Sigmoid colon (tissue), 7 donors: ENCODE measurements around the gene HNRNPU. TPM values are rescaled to one million over a fixed set of nuclear protein-coding genes. Genes with fewer than 3 reads are reported as not detected.

Source experiments
- DNase-seq: peaks from one replicate; pipeline ENCODE4 v3.0.0-alpha.2; 2019
- H3K27ac ChIP-seq, 4 donors: fragments of 200-600 bp; sonication (generic); one replicate each; pipeline ENCODE4 v1.5.1; 2016 to 2019; ENCODE audit warnings: mild to moderate bottlenecking in 1 of 4
- H3K27me3 ChIP-seq, 3 donors: fragments of 200-600 bp; sonication (generic); one replicate each; pipeline ENCODE4 v1.5.1; 2019; ENCODE audit warnings: mild to moderate bottlenecking in 1 of 3
- H3K36me3 ChIP-seq, 4 donors: fragments of 200-600 bp; sonication (generic); one replicate each; pipeline ENCODE4 v1.5.1; 2016 to 2019
- H3K4me1 ChIP-seq, 4 donors: fragments of 200-600 bp; sonication (generic); one replicate each; pipeline ENCODE4 v1.5.1; 2017 to 2019
- H3K4me3 ChIP-seq, 4 donors: fragments of 200-600 bp; sonication (generic); one replicate each; pipeline ENCODE4 v1.5.1; 2017 to 2019; ENCODE audit warnings: mild to moderate bottlenecking in 2 of 4, moderate library complexity in 1 of 4
- H3K9me3 ChIP-seq, 4 donors: fragments of 200-600 bp in 3 of 4; sonication (generic) in 3 of 4; one replicate each; pipeline versions ENCODE4 v1.5.1 to v1.6.1; 2013 to 2019
- EP300 ChIP-seq, 4 donors: sonication (generic); formaldehyde crosslinking; IDR thresholded peaks; one replicate each; pipeline ENCODE4 v1.6.1; 2017; ENCODE audit warnings: antibody characterized with exemption in 4 of 4
- POLR2A ChIP-seq, 2 donors: fragments of 450-650 bp; IDR thresholded peaks; one replicate each; pipeline ENCODE4 v1.6.1; 2016; ENCODE audit warnings: antibody characterized with exemption in 2 of 2, mild to moderate bottlenecking in 2 of 2, moderate library complexity in 2 of 2
- POLR2AphosphoS5 ChIP-seq, 4 donors: sonication (generic); formaldehyde crosslinking; IDR thresholded peaks; one replicate each; pipeline ENCODE4 v1.6.1; 2017; ENCODE audit warnings: antibody characterized with exemption in 4 of 4
- WGBS, 2 donors: extraction: QIAGEN DNeasy Blood & Tissue Kit; methylation state at CpG; one replicate each; pipeline ENCODE4 v1.1.7; 2013; 5-methylcytosine and 5-hydroxymethylcytosine counted together
- intact Hi-C: fragments of 100-400 bp; cut with DNase I; formaldehyde crosslinking; loops from one replicate; pipeline ENCODE4 v1.15.1; 2023
- polyA plus RNA-seq, 3 donors: library from polyadenylated mRNA; stranded (reverse); fragments of 200-250 nt; gene quantifications; one replicate each; pipeline ENCODE4 v1.2.3, GENCODE V29; 2013
- total RNA-seq, 4 donors: library from RNA; depleted of rRNA; stranded (reverse); fragments of >200 nt; gene quantifications; one replicate each; pipeline ENCODE4 v1.1.0, GENCODE V29; 2016
- TF ChIP-seq, protein P1 (sequence below), 4 experiments: fragments of 450-650 bp in 3 of 4; fragments of 200-600 bp in 1 of 4; IDR thresholded peaks; one replicate each; pipeline ENCODE4 v1.5.1; 2016 to 2019; ENCODE audit warnings: antibody characterized with exemption in 4 of 4, mild to moderate bottlenecking in 3 of 4, moderate library complexity in 2 of 4
- donor health status: healthy with polysubstance abuse.
- donor health status: Bipolar disorder and iron deficiency.
- donor health status: healthy.

Gene HNRNPU
- total and polyA plus RNA-seq, 7 donors = 71.0 to 339 (median 264) TPM

GRCh38 chr1:244826712-244827111 is 37.6 kb downstream of the HNRNPU start:
- intact Hi-C loops = no loop called here
- no peak for DNase-seq

GRCh38 chr1:244822878-244823277 is 41.5 kb downstream of the HNRNPU start:
- no peaks in the 10 kb centered on the region for H3K9me3 ChIP-seq
- no peak overlapping the region for H3K4me3 ChIP-seq
- intact Hi-C loops = no loop called here
- TF ChIP-seq EP300 (IDR thresholded peaks at IDR 0.05) (no peak), POLR2AphosphoS5 (IDR thresholded peaks at IDR 0.05) (no peak), POLR2A (IDR thresholded peaks at IDR 0.05) (no peak)
- TF ChIP-seq, protein P1, sequence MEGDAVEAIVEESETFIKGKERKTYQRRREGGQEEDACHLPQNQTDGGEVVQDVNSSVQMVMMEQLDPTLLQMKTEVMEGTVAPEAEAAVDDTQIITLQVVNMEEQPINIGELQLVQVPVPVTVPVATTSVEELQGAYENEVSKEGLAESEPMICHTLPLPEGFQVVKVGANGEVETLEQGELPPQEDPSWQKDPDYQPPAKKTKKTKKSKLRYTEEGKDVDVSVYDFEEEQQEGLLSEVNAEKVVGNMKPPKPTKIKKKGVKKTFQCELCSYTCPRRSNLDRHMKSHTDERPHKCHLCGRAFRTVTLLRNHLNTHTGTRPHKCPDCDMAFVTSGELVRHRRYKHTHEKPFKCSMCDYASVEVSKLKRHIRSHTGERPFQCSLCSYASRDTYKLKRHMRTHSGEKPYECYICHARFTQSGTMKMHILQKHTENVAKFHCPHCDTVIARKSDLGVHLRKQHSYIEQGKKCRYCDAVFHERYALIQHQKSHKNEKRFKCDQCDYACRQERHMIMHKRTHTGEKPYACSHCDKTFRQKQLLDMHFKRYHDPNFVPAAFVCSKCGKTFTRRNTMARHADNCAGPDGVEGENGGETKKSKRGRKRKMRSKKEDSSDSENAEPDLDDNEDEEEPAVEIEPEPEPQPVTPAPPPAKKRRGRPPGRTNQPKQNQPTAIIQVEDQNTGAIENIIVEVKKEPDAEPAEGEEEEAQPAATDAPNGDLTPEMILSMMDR (IDR thresholded peaks at IDR 0.05) = no peak
- no peaks in the 10 kb centered on the region for H3K4me1 ChIP-seq
- no peak overlapping the region for H3K27ac ChIP-seq
- H3K27me3 ChIP-seq = no peaks in the 10 kb centered on the region
- 91 to 94% methylated on average over 11 of the region's 11 CpGs for WGBS, 2 donors
- H3K36me3 ChIP-seq = no peaks in the 10 kb centered on the region
- DNase-seq = no peak

More at GRCh38 chr1:244826712-244827111, 37.6 kb downstream of the HNRNPU start:
- Histone ChIP-seq H3K9me3 (no peaks in the 10 kb centered on the region), H3K4me3 (no peak overlapping the region), H3K27ac (no peak overlapping the region), H3K4me1 (no peaks in the 10 kb centered on the region), H3K36me3 (no peaks in the 10 kb centered on the region), H3K27me3 (no peaks in the 10 kb centered on the region)
- 57 to 79% methylated on average over 4 of the region's 4 CpGs for WGBS, 2 donors
- TF ChIP-seq POLR2AphosphoS5 (IDR thresholded peaks at IDR 0.05) (no peak), POLR2A (IDR thresholded peaks at IDR 0.05) (no peak), EP300 (IDR thresholded peaks at IDR 0.05) (no peak)
- TF ChIP-seq, protein P1 (IDR thresholded peaks at IDR 0.05) = no peak

DNA sequence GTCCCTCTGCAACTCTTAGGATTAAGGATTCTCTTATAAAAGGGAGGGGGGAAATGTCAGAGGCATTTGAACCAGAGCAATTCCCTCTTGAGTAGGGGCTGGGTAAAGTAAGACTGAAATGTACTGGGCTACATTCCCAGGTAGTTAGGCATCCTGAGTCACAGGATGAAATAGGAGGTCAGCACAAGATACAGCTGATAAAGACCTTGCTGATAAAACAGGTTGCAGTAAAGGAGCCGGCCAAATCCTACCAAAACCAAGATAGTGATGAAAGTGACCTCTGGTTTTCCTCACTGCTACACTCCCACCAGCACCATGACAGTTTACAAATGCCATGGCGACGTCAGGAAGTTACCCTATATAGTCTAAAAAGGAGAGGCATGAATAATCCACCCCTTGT is 43.2 kb downstream of the HNRNPU start:
- H3K4me1 ChIP-seq = no peaks in the 10 kb centered on the region
- H3K4me3 ChIP-seq = no peak overlapping the region
- H3K27ac ChIP-seq = no peak overlapping the region
- no peak for DNase-seq
- TF ChIP-seq, protein P1 (IDR thresholded peaks at IDR 0.05) = no peak
- no peak for TF ChIP-seq POLR2AphosphoS5 (IDR thresholded peaks at IDR 0.05)
- TF ChIP-seq POLR2A (IDR thresholded peaks at IDR 0.05) = no peak
- TF ChIP-seq EP300 (IDR thresholded peaks at IDR 0.05) = no peak
- H3K27me3 ChIP-seq = no peaks in the 10 kb centered on the region
- WGBS, 2 donors = 81 to 88% methylated on average over 3 of the region's 3 CpGs
- no peaks in the 10 kb centered on the region for H3K9me3 ChIP-seq
- intact Hi-C loops = no loop called here
- no peaks in the 10 kb centered on the region for H3K36me3 ChIP-seq

DNA sequence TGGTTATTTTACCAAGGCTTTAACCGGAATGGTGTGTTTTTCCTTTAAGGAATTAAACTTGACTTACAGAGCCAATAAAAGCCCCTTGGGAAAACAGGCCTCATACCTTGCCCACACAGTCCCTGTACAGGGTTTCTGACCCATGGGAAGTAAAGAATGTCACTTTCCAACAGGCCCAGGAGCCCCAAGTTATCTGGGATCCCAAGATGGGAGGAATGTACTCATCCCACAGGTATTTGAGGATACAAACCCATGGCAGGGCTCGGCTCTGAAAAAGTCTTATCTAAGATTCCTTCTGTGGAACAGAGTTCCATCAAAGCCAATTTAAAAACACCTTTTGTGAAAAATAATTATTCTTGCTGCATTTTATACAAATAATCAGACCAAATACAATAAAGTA is 44.2 kb downstream of the HNRNPU start:
- Histone ChIP-seq H3K36me3 (no peaks in the 10 kb centered on the region), H3K27me3 (no peaks in the 10 kb centered on the region), H3K4me3 (no peak overlapping the region), H3K4me1 (no peaks in the 10 kb centered on the region), H3K9me3 (no peaks in the 10 kb centered on the region), H3K27ac (no peak overlapping the region)
- TF ChIP-seq POLR2AphosphoS5 (IDR thresholded peaks at IDR 0.05) (no peak), EP300 (IDR thresholded peaks at IDR 0.05) (no peak), POLR2A (IDR thresholded peaks at IDR 0.05) (no peak)
- TF ChIP-seq, protein P1 (IDR thresholded peaks at IDR 0.05) = no peak
- no peak for DNase-seq
- intact Hi-C loops = no loop called here
- 86 to 91% methylated on average over 2 of the region's 2 CpGs for WGBS, 2 donors

- intact Hi-C loops = no loop called here
- H3K4me3 ChIP-seq = no peak overlapping the region
- no peaks in the 10 kb centered on the region for H3K4me1 ChIP-seq
- TF ChIP-seq POLR2A (IDR thresholded peaks at IDR 0.05) = no peak
- TF ChIP-seq, protein P1 (IDR thresholded peaks at IDR 0.05) = no peak
- no peak for TF ChIP-seq EP300 (IDR thresholded peaks at IDR 0.05)
- no peak for TF ChIP-seq POLR2AphosphoS5 (IDR thresholded peaks at IDR 0.05)
- WGBS, 2 donors = 72 to 83% methylated on average over 12 of the region's 12 CpGs
- no peaks in the 10 kb centered on the region for H3K36me3 ChIP-seq
- no peaks in the 10 kb centered on the region for H3K9me3 ChIP-seq
- no peak overlapping the region for H3K27ac ChIP-seq
- no peak for DNase-seq
- no peaks in the 10 kb centered on the region for H3K27me3 ChIP-seq
Measured at GRCh38 chr1:244817415-244817894, 46.9 kb downstream of the HNRNPU start.
